Measurements from ENCODE around the gene CCDC40. TPM values are rescaled to one million over a fixed set of nuclear protein-coding genes. Genes with fewer than 3 reads are reported as not detected.
A peak's percentile ranks its signal among the peaks of the same experiment; 100 is the strongest.

The CCDC40 gene
- total and polyA plus RNA-seq, 2 donors (not counting 1 experiment from before 2014, with no cell fraction given), result 0.53 to 1.5 TPM

DNA sequence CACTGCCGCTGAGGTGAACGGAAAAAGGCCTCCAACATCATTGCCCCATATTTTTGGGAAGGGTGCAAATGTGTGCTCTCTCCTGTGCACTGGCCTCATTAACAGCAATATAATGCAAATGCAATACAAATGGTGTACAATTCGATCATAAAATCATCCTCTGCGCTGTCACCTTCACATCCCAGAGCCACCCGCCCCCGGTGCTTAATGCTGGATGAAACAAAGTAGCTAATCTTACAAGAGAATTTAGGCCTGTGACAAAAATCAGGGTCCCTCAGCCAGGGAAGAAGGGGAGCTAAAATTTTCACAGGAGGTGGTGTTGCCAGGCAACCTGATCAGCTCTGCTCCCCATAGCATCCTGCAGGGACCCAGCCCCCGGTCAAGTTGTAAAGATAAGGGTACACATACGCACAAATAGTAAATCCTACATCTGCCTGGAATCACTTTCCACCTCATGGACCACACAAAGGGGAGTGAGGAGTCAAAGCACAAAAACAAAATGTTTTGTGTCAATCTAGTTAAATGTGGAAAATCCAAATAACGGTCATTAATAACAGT lies 3.7 kb upstream of the CCDC40 start:
- no peak for TF ChIP-seq CTCF (conservative IDR thresholded peaks at IDR 0.05 in 1 of 2, IDR thresholded peaks at IDR 0.05 in 1 of 2; ENCODE audit: low read depth in 1 of 2, low read length in 2 of 2)
- TF ChIP-seq EZH2 (IDR thresholded peaks at IDR 0.05; ENCODE audit: low read length, missing control alignments), result no peak
- Histone ChIP-seq H3K79me2 (ENCODE audit: control insufficient read depth, insufficient read depth, low read length) (peaks cover 6% of the 10 kb centered on the region), H3K27me3 (ENCODE audit: control insufficient read depth, insufficient read depth, low read length) (no peaks in the 10 kb centered on the region)

DNA sequence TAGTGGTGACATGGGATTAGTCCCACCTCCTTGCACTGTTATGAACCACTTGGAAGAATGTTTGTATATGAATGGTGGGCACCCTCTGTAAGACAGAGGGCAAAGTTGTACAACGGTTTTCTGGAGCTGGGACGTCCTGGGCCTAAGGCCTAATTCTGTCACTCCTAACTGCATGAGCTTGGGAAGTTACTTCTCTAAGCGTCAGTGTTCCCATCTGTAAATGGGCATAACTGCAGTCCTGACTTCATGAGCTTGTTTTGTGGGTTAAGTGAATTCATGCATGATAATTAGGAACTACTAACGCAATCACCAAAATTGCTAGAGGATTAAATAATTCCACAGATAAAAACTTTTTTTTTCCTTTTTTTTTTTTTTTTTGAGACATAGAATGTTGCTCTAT lies 2.6 kb upstream of the CCDC40 start:
- peaks cover 10% of the 10 kb centered on the region for H3K4me1 ChIP-seq (ENCODE audit: control insufficient read depth, extremely low read depth, insufficient read depth, low read length)
- H3K4me3 ChIP-seq (replicated peaks in 1 of 4; ENCODE audit: control extremely low read depth in 1 of 4, insufficient read depth in 1 of 4, low read depth in 3 of 4, low read length in 4 of 4), result no peak overlapping the region
- TF ChIP-seq EZH2 (IDR thresholded peaks at IDR 0.05; ENCODE audit: low read length, missing control alignments), result no peak
- no peaks in the 10 kb centered on the region for H3K27me3 ChIP-seq (ENCODE audit: control insufficient read depth, insufficient read depth, low read length)
- DNase-seq (ENCODE audit: low read depth in 2 of 2), result no peak
- H2AFZ ChIP-seq (ENCODE audit: low read length), result no peak overlapping the region
- H3K79me2 ChIP-seq (ENCODE audit: control insufficient read depth, insufficient read depth, low read length), result peaks cover 6% of the 10 kb centered on the region
- no peak overlapping the region for H3K4me2 ChIP-seq (ENCODE audit: extremely low read depth, insufficient read depth, low read length)
- no peak overlapping the region for H3K9ac ChIP-seq (ENCODE audit: insufficient read depth, low read length)
- no peak overlapping the region for H3K27ac ChIP-seq (ENCODE audit: insufficient read depth, low read length)
- no peaks in the 10 kb centered on the region for H3K36me3 ChIP-seq (ENCODE audit: control insufficient read depth, insufficient read depth, low read length)
- H4K20me1 ChIP-seq (ENCODE audit: control insufficient read depth, extremely low read depth, insufficient read depth, low read length), result no peaks in the 10 kb centered on the region
- no peaks in the 10 kb centered on the region for H3K9me3 ChIP-seq (ENCODE audit: control insufficient read depth, insufficient read depth, low read depth, low read length)

More for the DNA sequence above, 3.7 kb upstream of the CCDC40 start:
- Histone ChIP-seq H3K9ac (ENCODE audit: insufficient read depth, low read length) (no peak overlapping the region), H3K27ac (ENCODE audit: insufficient read depth, low read length) (no peak overlapping the region), H3K4me2 (ENCODE audit: extremely low read depth, insufficient read depth, low read length) (no peak overlapping the region), H3K4me3 (replicated peaks in 1 of 4; ENCODE audit: control extremely low read depth in 1 of 4, insufficient read depth in 1 of 4, low read depth in 3 of 4, low read length in 4 of 4) (no peak overlapping the region), H3K36me3 (ENCODE audit: control insufficient read depth, insufficient read depth, low read length) (no peaks in the 10 kb centered on the region), H2AFZ (ENCODE audit: low read length) (no peak overlapping the region), H4K20me1 (ENCODE audit: control insufficient read depth, extremely low read depth, insufficient read depth, low read length) (no peaks in the 10 kb centered on the region), H3K4me1 (ENCODE audit: control insufficient read depth, extremely low read depth, insufficient read depth, low read length) (peaks cover 13% of the 10 kb centered on the region), H3K9me3 (ENCODE audit: control insufficient read depth, insufficient read depth, low read depth, low read length) (no peaks in the 10 kb centered on the region)
- no peak for DNase-seq (ENCODE audit: low read depth in 2 of 2)

DNA sequence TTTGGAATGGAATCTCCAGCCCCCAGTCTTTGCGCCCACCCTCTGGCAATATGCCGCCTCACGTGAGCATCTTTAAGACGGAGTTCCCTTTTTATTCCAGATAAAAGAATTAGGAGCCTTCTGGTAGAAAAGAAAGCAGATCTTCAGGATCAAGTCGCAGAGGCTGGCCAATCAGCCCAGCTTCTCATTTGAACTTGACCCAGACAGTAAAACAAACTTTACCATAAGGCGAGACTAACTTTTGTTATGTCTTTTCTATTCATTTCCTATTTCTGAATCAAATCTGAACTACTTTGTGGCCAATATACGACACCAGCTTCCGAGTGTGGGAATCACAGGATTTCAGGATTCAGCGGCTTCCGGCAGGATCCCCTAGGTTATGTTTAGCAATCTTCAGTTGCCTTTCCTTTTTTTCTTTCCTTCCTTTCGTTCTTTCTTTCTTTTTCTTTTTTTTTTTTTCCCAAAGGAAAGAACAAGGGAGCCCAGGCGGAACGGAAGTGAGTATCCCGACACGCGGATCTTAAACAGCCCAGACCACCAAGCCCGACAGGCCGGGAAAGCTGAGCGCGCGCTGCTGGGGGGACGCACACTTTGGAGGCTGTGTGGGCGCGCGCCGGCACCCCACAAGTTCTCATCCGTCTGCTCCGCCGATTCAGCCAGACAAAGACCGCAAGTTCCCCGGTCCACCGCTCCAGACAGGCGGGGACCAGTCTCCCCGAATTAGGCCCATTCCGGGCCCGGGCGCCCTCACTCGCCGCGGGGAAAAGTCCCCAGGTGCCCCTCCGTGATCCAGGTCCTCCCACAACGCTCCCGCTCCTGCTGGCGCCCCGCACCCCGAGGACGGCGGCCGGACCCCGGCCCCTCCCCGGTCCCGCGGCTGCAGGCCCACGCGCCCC lies 1.4 kb upstream of the CCDC40 start:
- Histone ChIP-seq H2AFZ (ENCODE audit: low read length) (no peak overlapping the region), H3K4me1 (ENCODE audit: control insufficient read depth, extremely low read depth, insufficient read depth, low read length) (peaks cover 2% of the 10 kb centered on the region), H3K4me3 (replicated peaks in 1 of 4; ENCODE audit: control extremely low read depth in 1 of 4, insufficient read depth in 1 of 4, low read depth in 3 of 4, low read length in 4 of 4) (peak overlapping the region; percentile 56 to 83 (median 72)), H3K36me3 (ENCODE audit: control insufficient read depth, insufficient read depth, low read length) (no peaks in the 10 kb centered on the region), H3K27me3 (ENCODE audit: control insufficient read depth, insufficient read depth, low read length) (no peaks in the 10 kb centered on the region), H3K4me2 (ENCODE audit: extremely low read depth, insufficient read depth, low read length) (peak overlapping the region; percentile 82), H3K27ac (ENCODE audit: insufficient read depth, low read length) (peak overlapping the region; percentile 64), H4K20me1 (ENCODE audit: control insufficient read depth, extremely low read depth, insufficient read depth, low read length) (no peaks in the 10 kb centered on the region), H3K79me2 (ENCODE audit: control insufficient read depth, insufficient read depth, low read length) (peaks cover 6% of the 10 kb centered on the region), H3K9me3 (ENCODE audit: control insufficient read depth, insufficient read depth, low read depth, low read length) (no peaks in the 10 kb centered on the region), H3K9ac (ENCODE audit: insufficient read depth, low read length) (peak overlapping the region; percentile 67)
- DNase-seq (ENCODE audit: low read depth in 2 of 2), result peak; percentile 42 to 43
- no peak for TF ChIP-seq EZH2 (IDR thresholded peaks at IDR 0.05; ENCODE audit: low read length, missing control alignments)
- no peak for TF ChIP-seq CTCF (conservative IDR thresholded peaks at IDR 0.05 in 1 of 2, IDR thresholded peaks at IDR 0.05 in 1 of 2; ENCODE audit: low read depth in 1 of 2, low read length in 2 of 2)

All from fibroblast of lung (primary cell).